Measurements from ENCODE around the gene MTRF1L.

The MTRF1L gene

GRCh38 chr6:152952866-152953509 lies 49.5 kb downstream of the MTRF1L start:
- TF ChIP-seq, protein P1, sequence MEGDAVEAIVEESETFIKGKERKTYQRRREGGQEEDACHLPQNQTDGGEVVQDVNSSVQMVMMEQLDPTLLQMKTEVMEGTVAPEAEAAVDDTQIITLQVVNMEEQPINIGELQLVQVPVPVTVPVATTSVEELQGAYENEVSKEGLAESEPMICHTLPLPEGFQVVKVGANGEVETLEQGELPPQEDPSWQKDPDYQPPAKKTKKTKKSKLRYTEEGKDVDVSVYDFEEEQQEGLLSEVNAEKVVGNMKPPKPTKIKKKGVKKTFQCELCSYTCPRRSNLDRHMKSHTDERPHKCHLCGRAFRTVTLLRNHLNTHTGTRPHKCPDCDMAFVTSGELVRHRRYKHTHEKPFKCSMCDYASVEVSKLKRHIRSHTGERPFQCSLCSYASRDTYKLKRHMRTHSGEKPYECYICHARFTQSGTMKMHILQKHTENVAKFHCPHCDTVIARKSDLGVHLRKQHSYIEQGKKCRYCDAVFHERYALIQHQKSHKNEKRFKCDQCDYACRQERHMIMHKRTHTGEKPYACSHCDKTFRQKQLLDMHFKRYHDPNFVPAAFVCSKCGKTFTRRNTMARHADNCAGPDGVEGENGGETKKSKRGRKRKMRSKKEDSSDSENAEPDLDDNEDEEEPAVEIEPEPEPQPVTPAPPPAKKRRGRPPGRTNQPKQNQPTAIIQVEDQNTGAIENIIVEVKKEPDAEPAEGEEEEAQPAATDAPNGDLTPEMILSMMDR (IDR thresholded peaks at IDR 0.05): peak; percentile 85

GRCh38 chr6:152952045-152952444 lies 50.5 kb downstream of the MTRF1L start:
- TF ChIP-seq, protein P1 (IDR thresholded peaks at IDR 0.05): no peak

DNA sequence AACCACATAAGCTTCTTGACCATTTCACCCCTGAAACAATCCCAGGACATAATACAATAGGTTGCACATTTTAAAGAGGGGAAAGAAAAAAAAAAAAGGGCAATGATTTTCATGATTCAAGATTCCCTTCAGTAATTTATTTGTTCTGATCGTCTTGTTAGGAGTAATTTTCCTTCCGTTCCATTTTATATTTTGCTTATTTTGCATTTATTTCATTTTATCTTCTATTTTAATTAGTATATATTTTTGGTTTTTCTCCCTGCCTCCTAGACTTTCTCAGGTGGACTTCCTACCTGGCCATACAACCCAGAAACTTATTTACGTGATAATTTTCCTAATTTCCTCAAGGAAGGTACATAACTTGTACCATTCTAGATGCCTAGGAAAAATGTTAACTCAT lies 52.3 kb downstream of the MTRF1L start:
- TF ChIP-seq, protein P1 (IDR thresholded peaks at IDR 0.05): no peak

DNA sequence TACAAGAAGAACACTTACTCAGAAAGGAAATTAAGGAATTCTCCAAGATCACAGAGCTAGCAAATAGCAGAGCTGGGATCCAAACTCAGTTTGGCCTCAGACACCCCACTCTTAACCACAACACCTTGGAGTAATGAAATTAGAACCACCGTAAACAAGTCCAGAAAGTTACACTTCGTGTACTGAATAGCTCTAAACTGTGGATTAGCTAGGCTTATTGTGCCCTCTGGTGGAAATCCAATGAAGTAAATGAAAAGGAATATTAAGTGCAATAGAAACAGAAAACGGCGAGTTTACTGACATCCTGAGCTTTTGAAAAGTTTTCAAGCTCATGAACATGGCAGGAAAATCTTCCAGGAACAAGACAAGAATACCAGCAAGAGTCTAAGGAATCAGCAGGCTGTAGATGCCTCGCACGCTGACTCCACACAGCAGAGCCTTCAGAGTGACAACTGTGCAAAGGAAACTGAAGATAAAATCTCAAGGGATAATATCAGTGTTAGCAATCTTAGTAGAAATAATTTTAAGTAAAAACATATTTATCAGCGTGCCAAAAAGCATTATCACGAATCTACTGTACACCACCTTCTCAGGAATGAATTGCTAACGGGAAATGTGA lies 54.2 kb downstream of the MTRF1L start:
- TF ChIP-seq, protein P1 (IDR thresholded peaks at IDR 0.05): peak; percentile 69

DNA sequence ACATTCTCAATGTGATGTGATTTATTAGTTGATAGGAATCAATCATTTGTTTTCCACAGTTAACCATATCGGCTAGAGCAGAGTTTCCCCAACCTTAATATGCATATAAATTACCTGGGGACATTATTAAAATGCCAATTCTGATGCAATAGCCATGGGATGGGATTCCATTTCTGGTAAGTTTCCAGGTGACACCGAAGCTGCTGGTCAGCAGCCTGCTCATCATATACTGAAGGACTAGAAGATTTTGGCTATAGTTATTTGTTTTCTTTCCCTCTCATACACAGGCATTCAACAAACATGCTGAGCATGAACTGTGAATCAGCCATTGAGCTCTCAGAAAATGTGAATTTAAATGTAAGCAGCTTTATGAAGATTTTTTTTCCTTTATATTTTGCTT lies 55.5 kb downstream of the MTRF1L start:
- TF ChIP-seq, protein P1 (IDR thresholded peaks at IDR 0.05): no peak

GRCh38 chr6:152946484-152946883 lies 56.0 kb downstream of the MTRF1L start:
- TF ChIP-seq, protein P1 (IDR thresholded peaks at IDR 0.05): no peak

- TF ChIP-seq, protein P1 (IDR thresholded peaks at IDR 0.05): no peak
Measured at GRCh38 chr6:152943260-152943897, 59.1 kb downstream of the MTRF1L start.

Data from LNCAP (cell line).